ENCODE results near the gene SLC25A17. TPM values are rescaled to one million over a fixed set of nuclear protein-coding genes. Genes with fewer than 3 reads are reported as not detected.

SLC25A17 gene
- total and polyA plus RNA-seq, 9 donors: 23.4 to 61.4 (median 34.2) TPM

DNA sequence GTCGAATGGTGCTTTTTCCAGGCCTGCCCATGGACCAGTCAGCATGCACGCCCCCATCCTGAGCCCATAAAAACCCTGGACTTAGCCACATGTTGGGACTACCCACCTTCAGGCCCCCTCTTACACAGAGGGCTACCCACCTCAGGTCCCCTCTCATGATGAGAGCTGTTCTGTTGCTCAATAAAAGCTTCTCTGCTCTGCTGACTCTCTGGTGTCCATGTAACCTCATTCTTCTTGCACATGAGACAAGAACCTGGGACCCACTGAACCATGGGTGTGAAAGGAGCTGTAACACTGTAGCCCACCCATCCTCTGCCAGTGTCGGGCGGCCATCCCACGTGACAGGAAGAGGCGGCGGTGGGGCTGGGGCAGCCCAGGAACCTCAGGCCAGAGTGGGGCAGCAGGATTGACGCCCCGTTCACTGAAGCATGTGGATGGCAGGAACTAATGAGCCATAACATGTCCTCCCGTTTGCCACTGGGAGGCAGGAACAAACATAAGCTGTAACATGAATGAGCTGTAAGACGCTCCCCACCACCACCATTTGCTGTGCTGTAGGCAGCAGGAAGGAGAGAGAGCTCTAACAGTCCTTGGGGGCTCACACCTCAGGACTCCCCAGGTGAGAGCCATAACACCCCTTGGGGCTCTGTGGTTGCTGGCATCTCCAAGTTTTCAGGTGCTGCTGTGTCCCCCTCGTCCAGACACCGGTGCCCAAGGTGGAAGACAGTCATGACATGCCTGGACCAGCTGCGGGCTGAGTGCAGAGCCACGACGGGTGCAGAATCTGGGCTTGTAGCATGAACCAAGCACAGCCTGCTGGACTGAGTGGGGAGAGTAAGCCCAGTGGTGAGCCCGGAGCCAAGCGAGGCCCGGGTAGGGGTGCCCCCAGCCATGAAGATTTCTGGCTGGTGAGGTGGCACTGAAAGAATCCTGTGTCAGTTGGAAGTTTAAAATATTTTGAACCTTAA, 70.5 kb downstream of the SLC25A17 start:
- no peak overlapping the region for H3K27ac ChIP-seq
- intact Hi-C loops (cut with DNase I): no loop called here
- no peaks in the 10 kb centered on the region for H3K27me3 ChIP-seq
- H3K36me3 ChIP-seq: no peaks in the 10 kb centered on the region
- H3K4me3 ChIP-seq: no peak overlapping the region
- 92 to 96% (median 92%) methylated on average over 19 of the region's 19 CpGs for WGBS, 3 donors
- DNase-seq: no peak
- peaks cover 5% of the 10 kb centered on the region for H3K4me1 ChIP-seq (ENCODE audit: insufficient read depth)
- peaks cover 0 to 7% of the 10 kb centered on the region in 2 donors for H3K9me3 ChIP-seq
- TF ChIP-seq POLR2A (IDR thresholded peaks at IDR 0.05) (no peak), EP300 (IDR thresholded peaks at IDR 0.05) (no peak)
- TF ChIP-seq, protein P1, sequence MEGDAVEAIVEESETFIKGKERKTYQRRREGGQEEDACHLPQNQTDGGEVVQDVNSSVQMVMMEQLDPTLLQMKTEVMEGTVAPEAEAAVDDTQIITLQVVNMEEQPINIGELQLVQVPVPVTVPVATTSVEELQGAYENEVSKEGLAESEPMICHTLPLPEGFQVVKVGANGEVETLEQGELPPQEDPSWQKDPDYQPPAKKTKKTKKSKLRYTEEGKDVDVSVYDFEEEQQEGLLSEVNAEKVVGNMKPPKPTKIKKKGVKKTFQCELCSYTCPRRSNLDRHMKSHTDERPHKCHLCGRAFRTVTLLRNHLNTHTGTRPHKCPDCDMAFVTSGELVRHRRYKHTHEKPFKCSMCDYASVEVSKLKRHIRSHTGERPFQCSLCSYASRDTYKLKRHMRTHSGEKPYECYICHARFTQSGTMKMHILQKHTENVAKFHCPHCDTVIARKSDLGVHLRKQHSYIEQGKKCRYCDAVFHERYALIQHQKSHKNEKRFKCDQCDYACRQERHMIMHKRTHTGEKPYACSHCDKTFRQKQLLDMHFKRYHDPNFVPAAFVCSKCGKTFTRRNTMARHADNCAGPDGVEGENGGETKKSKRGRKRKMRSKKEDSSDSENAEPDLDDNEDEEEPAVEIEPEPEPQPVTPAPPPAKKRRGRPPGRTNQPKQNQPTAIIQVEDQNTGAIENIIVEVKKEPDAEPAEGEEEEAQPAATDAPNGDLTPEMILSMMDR (IDR thresholded peaks at IDR 0.05): no peak

DNA sequence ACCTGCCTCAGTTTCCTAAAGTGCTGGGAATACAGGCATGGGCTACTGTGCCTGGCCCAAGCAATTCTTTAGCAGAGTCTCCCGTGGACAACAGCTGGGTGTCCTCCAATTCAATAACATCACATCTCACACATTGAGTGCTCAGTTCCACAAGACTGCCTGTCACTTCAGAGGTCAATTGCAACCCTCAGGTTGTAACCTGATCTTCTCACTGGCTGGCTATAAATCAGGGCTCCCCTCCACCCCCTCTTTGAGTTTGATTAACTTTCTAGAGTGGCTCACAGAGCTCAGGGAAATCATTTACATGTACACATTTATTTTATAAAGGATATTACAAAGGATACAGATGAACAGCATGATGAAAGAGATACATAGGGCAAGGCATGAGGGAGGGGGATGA, 71.8 kb downstream of the SLC25A17 start:
- no peak overlapping the region for H3K27ac ChIP-seq
- H3K4me1 ChIP-seq (ENCODE audit: insufficient read depth): peaks cover 5% of the 10 kb centered on the region
- no peaks in the 10 kb centered on the region for H3K27me3 ChIP-seq
- 63 to 76% (median 71%) methylated on average over 1 of the region's 1 CpG for WGBS, 3 donors
- DNase-seq: no peak
- TF ChIP-seq EP300 (IDR thresholded peaks at IDR 0.05): no peak
- TF ChIP-seq, protein P1 (IDR thresholded peaks at IDR 0.05): no peak
- TF ChIP-seq POLR2A (IDR thresholded peaks at IDR 0.05): no peak
- intact Hi-C loops (cut with DNase I): no loop called here
- H3K4me3 ChIP-seq: no peak overlapping the region
- H3K9me3 ChIP-seq: peaks cover 0 to 7% of the 10 kb centered on the region in 2 donors
- no peaks in the 10 kb centered on the region for H3K36me3 ChIP-seq

DNA sequence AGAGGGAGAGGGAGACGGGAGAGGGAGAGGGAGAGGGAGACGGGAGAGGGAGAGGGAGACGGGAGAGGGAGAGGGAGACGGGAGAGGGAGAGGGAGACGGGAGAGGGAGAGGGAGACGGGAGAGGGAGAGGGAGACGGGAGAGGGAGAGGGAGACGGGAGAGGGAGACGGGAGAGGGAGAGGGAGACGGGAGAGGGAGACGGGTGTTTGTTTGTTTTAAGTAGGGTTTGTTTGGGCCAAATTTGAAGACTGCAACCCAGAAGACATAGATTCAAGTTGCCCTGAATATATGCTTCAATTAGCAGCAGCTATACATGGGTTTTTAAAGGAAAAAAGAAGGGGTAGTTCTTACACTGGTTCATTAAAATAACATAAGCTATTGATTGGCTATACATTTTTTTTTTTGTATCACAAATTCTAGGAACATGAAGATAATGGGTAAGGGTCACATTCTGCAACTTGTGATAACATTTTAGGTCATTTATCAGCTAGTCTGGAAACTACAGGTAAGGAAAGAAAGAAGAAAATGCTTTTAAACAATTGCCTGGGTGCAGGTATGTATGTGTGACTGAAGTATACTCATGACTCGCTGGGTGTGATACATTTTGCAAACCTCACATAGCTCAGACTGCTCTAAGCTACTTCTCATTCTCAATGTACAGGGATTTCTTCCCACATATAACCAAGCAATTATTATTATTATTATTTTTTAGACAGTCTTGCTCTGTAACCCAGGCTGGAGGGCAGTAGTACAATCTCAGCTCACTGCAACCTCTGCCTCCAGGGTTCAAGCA, 72.5 kb downstream of the SLC25A17 start:
- TF ChIP-seq POLR2A (IDR thresholded peaks at IDR 0.05): no peak
- TF ChIP-seq EP300 (IDR thresholded peaks at IDR 0.05): no peak
- TF ChIP-seq, protein P1 (IDR thresholded peaks at IDR 0.05): no peak
- DNase-seq: no peak
- no peak overlapping the region for H3K4me3 ChIP-seq
- peaks cover 2% of the 10 kb centered on the region for H3K4me1 ChIP-seq (ENCODE audit: insufficient read depth)
- H3K27ac ChIP-seq: no peak overlapping the region
- H3K9me3 ChIP-seq: peaks cover 0 to 7% of the 10 kb centered on the region in 2 donors
- H3K36me3 ChIP-seq: no peaks in the 10 kb centered on the region
- intact Hi-C loops (cut with DNase I): no loop called here
- 36 to 63% (median 47%) methylated on average over 3 to 8 of the region's 12 CpGs for WGBS, 3 donors
- H3K27me3 ChIP-seq: no peaks in the 10 kb centered on the region

DNA sequence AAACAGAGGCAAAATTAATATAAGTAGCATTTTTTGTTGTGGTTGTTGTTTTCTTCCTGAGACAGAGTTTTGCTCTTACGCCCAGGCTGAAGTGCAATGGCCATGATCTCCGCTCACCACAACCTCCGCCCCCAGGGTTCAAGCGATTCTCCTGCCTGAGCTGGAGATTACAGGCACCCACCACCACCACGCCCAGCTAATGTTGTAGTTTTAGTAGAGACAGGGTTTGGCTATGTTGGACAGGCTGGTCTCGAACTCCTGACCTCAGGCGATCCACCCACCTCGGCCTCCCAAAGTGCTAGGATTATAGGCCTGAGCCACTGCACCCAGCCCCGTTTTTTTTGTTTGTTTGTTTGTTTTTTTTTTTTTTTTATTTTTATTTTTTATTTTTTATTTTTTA, 75.4 kb downstream of the SLC25A17 start:
- Histone ChIP-seq H3K27ac (no peak overlapping the region), H3K36me3 (no peaks in the 10 kb centered on the region), H3K4me1 (ENCODE audit: insufficient read depth) (no peaks in the 10 kb centered on the region), H3K4me3 (no peak overlapping the region), H3K27me3 (no peaks in the 10 kb centered on the region), H3K9me3 (peaks cover 0 to 7% of the 10 kb centered on the region in 2 donors)
- WGBS, 3 donors: 83 to 85% (median 83%) methylated on average over 9 of the region's 9 CpGs
- intact Hi-C loops (cut with DNase I): no loop called here
- DNase-seq: no peak
- TF ChIP-seq, protein P1 (IDR thresholded peaks at IDR 0.05): no peak
- TF ChIP-seq EP300 (IDR thresholded peaks at IDR 0.05) (no peak), POLR2A (IDR thresholded peaks at IDR 0.05) (no peak)
